ENCODE measurements around the gene NQO2. TPM values are rescaled to one million over a fixed set of nuclear protein-coding genes. Genes with fewer than 3 reads are reported as not detected.

Gene NQO2
- total RNA-seq, 1 experiment from 2014 or later, result 35.8 TPM

DNA sequence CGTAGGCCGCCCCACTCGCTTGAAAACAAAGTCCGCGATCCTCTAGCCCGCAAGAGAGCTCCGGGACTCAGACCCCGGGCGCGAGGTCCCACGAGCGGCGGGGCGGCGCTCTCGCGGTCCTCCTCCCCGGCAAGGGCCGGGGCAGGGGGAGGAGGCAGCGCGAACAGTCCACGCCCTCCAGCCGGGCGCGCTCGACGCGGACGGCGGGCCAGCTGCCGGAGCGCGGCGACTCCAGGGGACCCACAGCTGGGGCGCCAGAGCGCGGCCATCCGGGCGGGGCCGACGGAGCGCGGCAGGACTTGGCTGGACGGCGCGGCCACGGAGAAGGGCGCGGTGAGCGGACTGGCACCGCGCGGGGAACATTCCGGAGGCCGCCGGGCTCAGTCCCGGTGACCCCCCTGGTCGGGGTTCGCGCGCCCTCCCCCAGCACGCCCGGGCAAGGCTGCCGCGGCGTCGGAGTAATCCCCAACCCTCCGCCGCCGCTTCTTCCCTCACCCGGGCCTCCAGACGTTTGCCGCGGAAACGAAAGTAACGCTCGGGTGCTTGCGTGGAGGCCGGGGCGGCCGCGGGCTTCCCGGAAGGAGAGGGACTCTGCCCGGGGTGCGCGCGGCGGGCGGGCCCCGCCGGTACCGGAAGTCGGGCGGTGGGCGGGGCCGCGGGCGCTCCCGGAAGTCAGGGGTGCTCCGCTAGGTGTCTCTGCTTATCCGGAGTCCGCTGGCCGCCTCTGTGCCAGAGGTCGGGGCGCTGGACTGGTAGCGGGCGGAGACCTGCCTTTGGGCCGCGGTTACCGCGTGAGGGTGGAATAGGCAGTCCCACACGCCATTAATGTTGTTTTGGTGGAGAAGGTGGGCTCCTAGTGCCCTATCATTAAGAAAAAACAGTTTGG is 68.9 kb downstream of the NQO2 start, which contains the start of gene RIPK1:
Gene RIPK1, plus strand, starts transcription at position 166 of the 886 bp plus-strand sequence. CDS start 8,330 bp downstream, outside the sequence.
- Histone ChIP-seq H3K4me1 (peaks cover 9% of the 10 kb centered on the region; the same call in 1 of the 2 replicates), H3K36me3 (ENCODE audit: control insufficient read depth, insufficient read depth, low read length) (no peaks in the 10 kb centered on the region; the same call in 1 of the 2 replicates), H3K9me3 (no peaks in the 10 kb centered on the region), H3K4me3 (ENCODE audit: low read depth, low read length) (peak within 1 kb of the TSS; percentile 94), H3K27me3 (replicated peaks; ENCODE audit: control insufficient read depth, insufficient read depth, low read length) (no peaks in the 10 kb centered on the region)
- BruUV-seq (replicated peaks), result TSS peak; percentile 86
- H3K4me1 Mint-ChIP-seq (ENCODE audit: low read depth, unreplicated experiment), result peaks cover 6% of the 10 kb centered on the region
- H3K9me3 Mint-ChIP-seq (ENCODE audit: unreplicated experiment), result no peaks in the 10 kb centered on the region
- ChIA-PET CTCF (interaction anchor here (0.6 to 0.9 kb wide), 3 partner anchors 16 to 966 kb away, joined by 3 to 7 read pairs (median 3); no protein-coding TSS in a partner anchor), POLR2A (interaction anchor here (0.6 to 2.2 kb wide), 8 partner anchors 15 to 94 kb away, joined by 3 to 23 read pairs (median 6); partner anchors contain the start of gene NQO2)
- H3K4me3 Mint-ChIP-seq (ENCODE audit: unreplicated experiment), result peak within 1 kb of the TSS; percentile 81
- H3K27ac Mint-ChIP-seq (ENCODE audit: unreplicated experiment), result peak within 1 kb of the TSS; percentile 79
- TF ChIP-seq, protein P1, sequence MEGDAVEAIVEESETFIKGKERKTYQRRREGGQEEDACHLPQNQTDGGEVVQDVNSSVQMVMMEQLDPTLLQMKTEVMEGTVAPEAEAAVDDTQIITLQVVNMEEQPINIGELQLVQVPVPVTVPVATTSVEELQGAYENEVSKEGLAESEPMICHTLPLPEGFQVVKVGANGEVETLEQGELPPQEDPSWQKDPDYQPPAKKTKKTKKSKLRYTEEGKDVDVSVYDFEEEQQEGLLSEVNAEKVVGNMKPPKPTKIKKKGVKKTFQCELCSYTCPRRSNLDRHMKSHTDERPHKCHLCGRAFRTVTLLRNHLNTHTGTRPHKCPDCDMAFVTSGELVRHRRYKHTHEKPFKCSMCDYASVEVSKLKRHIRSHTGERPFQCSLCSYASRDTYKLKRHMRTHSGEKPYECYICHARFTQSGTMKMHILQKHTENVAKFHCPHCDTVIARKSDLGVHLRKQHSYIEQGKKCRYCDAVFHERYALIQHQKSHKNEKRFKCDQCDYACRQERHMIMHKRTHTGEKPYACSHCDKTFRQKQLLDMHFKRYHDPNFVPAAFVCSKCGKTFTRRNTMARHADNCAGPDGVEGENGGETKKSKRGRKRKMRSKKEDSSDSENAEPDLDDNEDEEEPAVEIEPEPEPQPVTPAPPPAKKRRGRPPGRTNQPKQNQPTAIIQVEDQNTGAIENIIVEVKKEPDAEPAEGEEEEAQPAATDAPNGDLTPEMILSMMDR (IDR thresholded peaks at IDR 0.05; ENCODE audit: insufficient read depth in 1 of 2, low read depth in 1 of 2, low read length in 1 of 2, severe bottlenecking in 1 of 2, unreplicated experiment in 1 of 2), result peak; percentile 26 to 37
- intact Hi-C loops (cut with micrococcal nuclease; ENCODE audit: unreplicated experiment), result loop anchor here (1.0 to 10.0 kb wide), 3 partner anchors 50 to 304 kb away; partner anchors contain the start of genes BPHL, PSMG4 and WRNIP1
- peak; percentile 94 to 97 for DNase-seq
- H3K27me3 Mint-ChIP-seq (ENCODE audit: insufficient read depth, unreplicated experiment), result no peaks in the 10 kb centered on the region
- peaks cover 39% of the 10 kb centered on the region for H3K36me3 Mint-ChIP-seq (ENCODE audit: insufficient read depth, unreplicated experiment)

Other genes starting within 250 kb of the NQO2 start
- gene MYLK4, start 249.0 kb upstream of the NQO2 start, total RNA-seq (2022), result 0.65 and 0.75 TPM in 2 replicates
- 46.5 and 51.7 TPM in 2 replicates for gene WRNIP1, start 234.5 kb upstream of the NQO2 start, total RNA-seq (2022)
- gene SERPINB1, start 158.0 kb upstream of the NQO2 start, total RNA-seq (2022), result 75.6 and 81.9 TPM in 2 replicates
- gene SERPINB9, start 96.6 kb upstream of the NQO2 start, total RNA-seq (2022), result 3.1 and 3.5 TPM in 2 replicates
- 57.0 and 60.0 TPM in 2 replicates for gene SERPINB6, start 28.3 kb upstream of the NQO2 start, total RNA-seq (2022)
- 15.5 and 15.6 TPM in 2 replicates for gene RIPK1, start 68.6 kb downstream of the NQO2 start, total RNA-seq (2022)
- 29.5 and 31.5 TPM in 2 replicates for gene BPHL, start 118.8 kb downstream of the NQO2 start, total RNA-seq (2022)
- 89.8 and 90.7 TPM in 2 replicates for gene TUBB2A, start 157.7 kb downstream of the NQO2 start, total RNA-seq (2022)
- 143 and 150 TPM in 2 replicates for gene TUBB2B, start 227.8 kb downstream of the NQO2 start, total RNA-seq (2022)